ENCODE data around the gene SUSD6. TPM values are rescaled to one million over a fixed set of nuclear protein-coding genes. Genes with fewer than 3 reads are reported as not detected.

SUSD6 gene
- total and polyA plus RNA-seq, 9 of the 15 experiments (the other 6 are each of a cell fraction or from before 2014, with no cell fraction given) = 2.9 to 20.7 (median 5.6) TPM

DNA sequence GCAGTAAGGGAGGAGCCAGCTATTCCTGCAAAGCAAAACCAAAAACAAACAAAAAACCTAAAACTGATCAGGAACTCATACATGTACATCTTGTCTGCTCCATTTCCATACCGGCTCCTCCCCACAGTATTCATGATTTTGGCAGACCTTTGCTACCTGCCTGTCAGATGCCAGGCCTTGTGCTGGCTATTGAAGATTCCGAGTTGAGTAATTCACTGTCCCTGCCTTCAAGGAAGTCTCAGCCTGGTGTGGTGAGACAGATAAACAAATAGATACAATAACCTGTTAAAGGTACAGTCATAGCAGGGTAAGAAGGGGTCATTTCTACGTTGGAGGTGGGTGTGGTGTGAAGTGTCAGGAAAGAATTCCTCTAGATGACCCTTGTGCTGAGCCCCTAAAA lies 42.7 kb downstream of the SUSD6 start (continued):
- TF ChIP-seq TSHZ1 (CRISPR knock-in tag; IDR thresholded peaks at IDR 0.05) (no peak), JUNB (CRISPR knock-in tag; conservative IDR thresholded peaks at IDR 0.05) (no peak), GTF2A2 (tag; IDR thresholded peaks at IDR 0.05) (no peak), ZC3H11A (IDR thresholded peaks at IDR 0.05; ENCODE audit: low read depth, low read length) (no peak), TEAD4 (IDR thresholded peaks at IDR 0.05; ENCODE audit: low read length) (peak; percentile 37; the same call in 1 of the 2 replicates), TEAD4 (CRISPR knock-in tag; IDR thresholded peaks at IDR 0.05; ENCODE audit: borderline replicate concordance) (no peak)

DNA sequence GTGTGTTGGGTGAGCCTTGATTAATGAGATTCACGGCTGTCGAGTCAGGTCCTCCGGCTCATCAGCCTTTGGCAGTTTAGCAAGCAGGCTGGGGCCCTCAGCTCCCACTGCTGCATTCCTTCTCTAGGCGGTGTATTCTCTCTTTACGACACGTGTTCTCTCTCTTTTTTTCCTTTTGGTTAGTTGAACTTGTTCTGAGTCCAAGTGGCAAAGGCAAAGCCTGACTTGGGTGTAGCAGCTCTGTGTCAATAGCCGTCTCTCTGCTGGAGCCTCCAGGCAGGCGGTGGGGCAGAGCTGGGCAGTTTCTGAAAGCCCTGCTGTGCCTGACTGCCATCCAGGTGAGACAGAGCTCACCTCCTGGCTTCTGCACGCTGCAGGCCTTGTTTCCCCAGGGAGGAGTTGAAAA lies 46.6 kb downstream of the SUSD6 start:
- no peaks in the 10 kb centered on the region for H3K27me3 ChIP-seq (ENCODE audit: control insufficient read depth in 2 of 2, insufficient read depth in 2 of 2, low read length in 2 of 2)
- peaks cover 26% of the 10 kb centered on the region; the same call in 2 of the 3 replicates for H3K36me3 ChIP-seq (ENCODE audit: control insufficient read depth, insufficient read depth, low read length)
- 33% methylated on average over 8 of the region's 9 CpGs for WGBS (ENCODE audit: insufficient coverage, low coverage, missing lambda C conversion rate)
- peak overlapping the region; percentile 55 for H3K4me2 ChIP-seq (ENCODE audit: insufficient read depth, low read length)
- DNase-seq (ENCODE audit: extremely low read depth in 1 of 4, low spot score in 3 of 4) (peak in 1 of 4 experiments; percentile 20), FAIRE-seq (no peak), ATAC-seq (peak; percentile 43)
- peaks cover 85% of the 10 kb centered on the region for H3K79me2 ChIP-seq (ENCODE audit: control insufficient read depth, insufficient read depth, low read length)
- BruUV-seq (replicated peaks) = no TSS peak
- ChIA-PET POLR2A (interaction anchor here (0.9 to 1.2 kb wide), 2 partner anchors 9 to 114 kb away, joined by 3 to 6 read pairs; no protein-coding TSS in a partner anchor), CTCF (ENCODE audit: low intra/inter-chr PET ratio) (no interaction called here)
- H4K20me1 ChIP-seq (replicated peaks; ENCODE audit: control insufficient read depth, insufficient read depth, low read length) = no peaks in the 10 kb centered on the region
- peak overlapping the region; percentile 65 for H3K27ac ChIP-seq (ENCODE audit: extremely low read depth, low read depth, low read length)
- H3K4me1 ChIP-seq (replicated peaks in 1 of 2; ENCODE audit: control insufficient read depth in 2 of 2, insufficient read depth in 2 of 2, low read length in 2 of 2) = peaks cover 11 to 49% of the 10 kb centered on the region in 2 experiments; a peak in 4 of 5 replicates
- H2AFZ ChIP-seq (ENCODE audit: low read depth, low read length) = no peak overlapping the region
- in situ Hi-C loops (cut with MboI) = no loop called here
- no peaks in the 10 kb centered on the region for H3K9me1 ChIP-seq (ENCODE audit: control insufficient read depth, insufficient read depth, low read length)
- H3K9ac ChIP-seq (ENCODE audit: insufficient read depth in 1 of 2, low read depth in 2 of 2, low read length in 2 of 2) = peak overlapping the region; percentile 33 to 87
- no peak overlapping the region for H3K4me3 ChIP-seq
- no peaks in the 10 kb centered on the region for H3K9me3 ChIP-seq (replicated peaks; ENCODE audit: control insufficient read depth, insufficient read depth, low read depth, low read length)
- no peak for TF ChIP-seq RAD21 (CRISPR knock-in tag; conservative IDR thresholded peaks at IDR 0.05 in 1 of 2, IDR thresholded peaks at IDR 0.05 in 1 of 2)
- no peak for TF ChIP-seq PURB (CRISPR knock-in tag; IDR thresholded peaks at IDR 0.05; ENCODE audit: low read depth)
- peak; percentile 31; the same call in 1 of the 2 replicates for TF ChIP-seq ZFX (CRISPR knock-in tag; IDR thresholded peaks at IDR 0.05)
- no peak for TF ChIP-seq SMARCC2 (IDR thresholded peaks at IDR 0.05; ENCODE audit: low read depth)
- no peak for TF ChIP-seq HDAC2 (IDR thresholded peaks at IDR 0.05)
- peak; percentile 19 for TF ChIP-seq MEIS2 (IDR thresholded peaks at IDR 0.05; ENCODE audit: partially characterized antibody)
- intact Hi-C loops (cut with micrococcal nuclease) = no loop called here
